ENCODE data around the gene SMC1B. TPM values are rescaled to one million over a fixed set of nuclear protein-coding genes. Genes with fewer than 3 reads are reported as not detected.

The SMC1B gene
- total RNA-seq, 1 donor from 2014 or later: not detected

DNA sequence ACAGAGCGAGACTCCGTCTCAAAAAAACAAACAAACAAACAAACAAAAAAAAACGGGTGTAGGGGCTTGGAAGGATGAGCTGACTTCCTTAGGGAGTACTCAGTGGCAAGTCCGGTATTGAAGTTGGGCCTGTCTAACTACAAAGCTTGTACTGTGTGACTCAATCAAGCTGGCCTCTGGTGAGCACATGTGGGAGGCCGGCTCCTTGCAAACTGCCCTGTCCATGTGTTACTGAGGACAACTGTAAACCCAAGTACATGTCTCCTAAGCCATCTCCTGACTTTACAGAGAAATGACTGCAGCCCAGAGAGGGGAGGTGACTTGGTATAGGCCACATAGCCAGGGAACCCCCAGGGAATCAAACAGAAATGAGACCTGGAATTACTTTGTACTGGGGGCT lies 11.7 kb upstream of the SMC1B start:
- no peak for DNase-seq (ENCODE audit: low read depth)
- no peak overlapping the region for H3K4me3 ChIP-seq (ENCODE audit: low read depth, low read length)
- H3K27me3 ChIP-seq (ENCODE audit: control insufficient read depth, insufficient read depth, low read length): no peaks in the 10 kb centered on the region
- no peak for FAIRE-seq
- TF ChIP-seq, protein P1, sequence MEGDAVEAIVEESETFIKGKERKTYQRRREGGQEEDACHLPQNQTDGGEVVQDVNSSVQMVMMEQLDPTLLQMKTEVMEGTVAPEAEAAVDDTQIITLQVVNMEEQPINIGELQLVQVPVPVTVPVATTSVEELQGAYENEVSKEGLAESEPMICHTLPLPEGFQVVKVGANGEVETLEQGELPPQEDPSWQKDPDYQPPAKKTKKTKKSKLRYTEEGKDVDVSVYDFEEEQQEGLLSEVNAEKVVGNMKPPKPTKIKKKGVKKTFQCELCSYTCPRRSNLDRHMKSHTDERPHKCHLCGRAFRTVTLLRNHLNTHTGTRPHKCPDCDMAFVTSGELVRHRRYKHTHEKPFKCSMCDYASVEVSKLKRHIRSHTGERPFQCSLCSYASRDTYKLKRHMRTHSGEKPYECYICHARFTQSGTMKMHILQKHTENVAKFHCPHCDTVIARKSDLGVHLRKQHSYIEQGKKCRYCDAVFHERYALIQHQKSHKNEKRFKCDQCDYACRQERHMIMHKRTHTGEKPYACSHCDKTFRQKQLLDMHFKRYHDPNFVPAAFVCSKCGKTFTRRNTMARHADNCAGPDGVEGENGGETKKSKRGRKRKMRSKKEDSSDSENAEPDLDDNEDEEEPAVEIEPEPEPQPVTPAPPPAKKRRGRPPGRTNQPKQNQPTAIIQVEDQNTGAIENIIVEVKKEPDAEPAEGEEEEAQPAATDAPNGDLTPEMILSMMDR (IDR thresholded peaks at IDR 0.05; ENCODE audit: insufficient read depth, low read length, severe bottlenecking): no peak
- H3K36me3 ChIP-seq (ENCODE audit: control insufficient read depth, insufficient read depth, low read length): no peaks in the 10 kb centered on the region

DNA sequence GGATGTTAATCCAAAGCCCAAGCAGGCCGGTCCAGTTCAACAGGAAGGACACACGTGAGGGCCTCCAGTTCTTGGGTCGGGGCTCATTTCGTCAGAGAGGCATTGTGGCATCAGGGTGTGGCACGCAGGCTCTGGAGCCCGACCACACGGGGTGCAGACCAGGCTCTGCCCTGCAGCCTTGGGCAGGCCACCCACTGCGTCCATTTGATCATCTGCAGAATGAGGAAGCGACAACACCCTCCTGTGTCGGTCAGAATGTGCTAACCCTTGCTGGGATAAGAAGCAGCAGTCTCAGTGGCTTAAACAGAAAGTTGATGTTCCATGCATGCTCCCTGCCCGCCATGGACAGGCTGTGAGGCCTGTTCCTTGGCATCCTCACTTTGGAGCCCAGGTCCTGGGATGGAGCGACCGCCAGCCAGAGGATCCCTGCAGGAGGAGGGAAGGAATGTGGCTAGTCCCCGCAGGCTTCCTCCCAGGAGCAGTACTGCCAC lies 10.9 kb upstream of the SMC1B start:
- TF ChIP-seq, protein P1 (IDR thresholded peaks at IDR 0.05; ENCODE audit: insufficient read depth, low read length, severe bottlenecking): no peak
- DNase-seq (ENCODE audit: low read depth): no peak
- no peaks in the 10 kb centered on the region for H3K36me3 ChIP-seq (ENCODE audit: control insufficient read depth, insufficient read depth, low read length)
- no peak overlapping the region for H3K4me3 ChIP-seq (ENCODE audit: low read depth, low read length)
- peak; percentile 88 for FAIRE-seq
- H3K27me3 ChIP-seq (ENCODE audit: control insufficient read depth, insufficient read depth, low read length): no peaks in the 10 kb centered on the region

DNA sequence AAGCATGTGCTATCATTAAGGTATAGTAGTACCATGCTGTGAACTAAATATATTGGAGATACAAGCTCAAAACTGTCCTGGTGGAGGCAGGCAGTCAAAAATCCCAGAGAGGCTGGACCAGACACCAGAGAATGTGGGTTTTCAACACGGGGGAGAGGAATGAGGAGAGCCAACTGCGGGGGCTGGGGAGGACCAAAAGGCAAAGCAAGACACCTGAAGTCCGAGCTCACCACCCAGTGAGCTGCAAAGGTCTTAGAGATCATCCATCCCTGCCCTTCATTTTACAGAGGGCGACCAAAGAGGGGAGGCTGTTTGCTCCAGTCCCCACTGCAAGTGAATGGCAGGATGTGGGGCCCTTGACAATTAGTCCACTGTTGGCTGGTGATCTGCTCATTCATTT lies 10.1 kb upstream of the SMC1B start:
- Histone ChIP-seq H3K36me3 (ENCODE audit: control insufficient read depth, insufficient read depth, low read length) (no peaks in the 10 kb centered on the region), H3K27me3 (ENCODE audit: control insufficient read depth, insufficient read depth, low read length) (no peaks in the 10 kb centered on the region), H3K4me3 (ENCODE audit: low read depth, low read length) (no peak overlapping the region)
- TF ChIP-seq, protein P1 (IDR thresholded peaks at IDR 0.05; ENCODE audit: insufficient read depth, low read length, severe bottlenecking): no peak
- FAIRE-seq: no peak
- no peak for DNase-seq (ENCODE audit: low read depth)

DNA sequence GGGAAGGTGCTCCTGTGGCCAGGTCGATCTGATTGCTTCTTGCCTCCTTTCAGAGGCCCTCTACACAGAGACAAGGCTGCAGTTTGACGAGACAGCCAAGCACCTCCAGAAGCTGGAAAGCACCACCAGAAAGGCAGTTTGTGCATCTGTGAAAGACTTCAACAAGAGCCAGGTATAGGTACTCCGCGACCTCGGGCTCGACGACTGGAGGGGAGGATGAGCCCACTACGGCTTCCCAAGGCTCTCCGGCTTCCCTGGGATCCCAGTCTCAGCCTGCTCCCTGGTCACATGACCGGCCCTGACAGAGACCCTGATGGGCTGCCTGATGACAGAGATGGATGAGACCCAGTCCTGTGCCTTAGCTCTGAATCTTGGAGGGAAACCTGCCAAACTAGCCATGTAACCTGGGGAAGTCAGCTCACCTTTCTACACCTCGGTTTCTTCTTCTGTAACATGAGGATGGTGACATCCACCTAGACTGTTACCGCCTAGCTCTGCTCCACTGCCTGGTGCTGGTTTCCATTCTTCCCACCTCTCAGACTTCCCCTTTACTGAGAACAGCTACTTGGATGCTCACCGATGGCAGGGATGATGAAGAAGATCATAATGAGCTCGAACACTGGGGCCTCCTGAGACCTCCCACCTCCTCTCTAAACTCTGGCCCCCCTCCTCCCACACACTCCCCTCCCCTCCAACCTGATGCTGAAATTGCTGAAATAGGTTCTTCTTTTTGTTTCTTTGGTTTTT lies 9.0 kb upstream of the SMC1B start:
- peak; percentile 70 for FAIRE-seq
- DNase-seq (ENCODE audit: low read depth): no peak
- TF ChIP-seq, protein P1 (IDR thresholded peaks at IDR 0.05; ENCODE audit: insufficient read depth, low read length, severe bottlenecking): no peak
- no peak overlapping the region for H3K4me3 ChIP-seq (ENCODE audit: low read depth, low read length)
- H3K27me3 ChIP-seq (ENCODE audit: control insufficient read depth, insufficient read depth, low read length): no peaks in the 10 kb centered on the region
- H3K36me3 ChIP-seq (ENCODE audit: control insufficient read depth, insufficient read depth, low read length): no peaks in the 10 kb centered on the region

DNA sequence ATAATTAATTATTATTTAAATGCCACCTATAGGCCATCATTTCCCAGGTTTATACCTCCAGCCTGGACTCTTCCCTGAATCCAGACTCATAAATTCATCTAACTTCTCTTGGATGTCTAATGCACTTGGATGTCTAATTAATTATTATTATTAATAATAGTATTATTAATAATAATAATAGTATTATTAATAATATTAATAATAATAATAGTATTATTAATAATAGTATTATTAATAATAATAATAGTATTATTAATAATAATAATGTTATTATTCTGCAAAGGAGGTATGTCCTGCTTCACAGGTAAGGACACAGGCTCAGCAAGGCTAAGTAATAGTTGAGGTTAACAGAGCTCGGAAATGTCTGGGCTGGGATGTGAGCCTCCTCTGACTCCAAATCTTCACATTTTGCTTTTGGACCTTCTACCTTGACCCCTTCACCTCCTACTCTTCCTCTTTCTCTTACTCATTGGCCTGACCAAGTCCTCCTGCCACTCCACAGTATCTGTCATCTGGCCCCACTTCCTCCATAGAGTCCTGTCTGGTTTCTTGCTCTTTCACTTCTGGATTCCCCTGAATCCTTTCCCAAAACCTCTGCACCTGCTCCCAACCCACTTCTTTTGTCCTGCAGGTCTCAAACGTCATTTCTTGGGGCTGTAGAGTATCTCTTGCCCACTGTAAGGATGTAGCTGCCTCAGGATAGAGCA lies 8.1 kb upstream of the SMC1B start:
- no peak overlapping the region for H3K4me3 ChIP-seq (ENCODE audit: low read depth, low read length)
- H3K36me3 ChIP-seq (ENCODE audit: control insufficient read depth, insufficient read depth, low read length): no peaks in the 10 kb centered on the region
- FAIRE-seq (no peak), DNase-seq (ENCODE audit: low read depth) (no peak)
- TF ChIP-seq, protein P1 (IDR thresholded peaks at IDR 0.05; ENCODE audit: insufficient read depth, low read length, severe bottlenecking): no peak
- no peaks in the 10 kb centered on the region for H3K27me3 ChIP-seq (ENCODE audit: control insufficient read depth, insufficient read depth, low read length)

Data from bronchial epithelial cell (primary cell).